Retinal pigment epithelial cell (primary cell): ENCODE results near the gene ASNSD1.
A peak's percentile ranks its signal among the peaks of the same experiment; 100 is the strongest.

Experiments used
- DNase-seq: peaks from one replicate; pipeline ENCODE4 v3.0.0-alpha.2; 2010; ENCODE audit warnings: low read depth
- H3K4me3 ChIP-seq: 2 replicates; pipeline ENCODE4 v1.5.1; 2011; ENCODE audit warnings: mild to moderate bottlenecking, low read length, control low read depth, moderate library complexity
- CTCF ChIP-seq: conservative IDR thresholded peaks from 2 replicates; pipeline ENCODE4 v1.5.1; 2011; ENCODE audit warnings: low read depth, low read length, control low read depth, inconsistent platforms

Gene ASNSD1

DNA sequence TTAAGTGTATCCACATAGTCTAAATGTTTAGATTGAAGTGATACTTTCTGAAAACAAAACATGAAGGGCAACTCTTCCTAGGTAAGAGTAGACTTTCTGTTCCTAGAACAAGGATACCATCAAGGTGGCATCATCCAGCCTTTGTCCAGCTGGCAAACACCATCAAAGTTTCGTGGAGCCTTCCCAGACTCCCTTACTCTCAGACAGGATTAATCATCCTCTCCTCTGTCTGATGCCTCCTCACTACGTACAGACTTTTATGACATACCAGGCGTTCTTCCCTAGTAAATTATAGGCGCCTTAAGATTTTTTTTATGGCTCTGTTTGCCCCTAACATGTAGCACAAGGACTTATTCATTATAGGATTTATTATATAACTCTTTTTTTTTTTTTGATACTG is 29.4 kb upstream of the ASNSD1 start:
- H3K4me3 ChIP-seq: no peak overlapping the region
- no peak for TF ChIP-seq CTCF
- DNase-seq: no peak

- DNase-seq: no peak
- TF ChIP-seq CTCF: peak; percentile 45
- no peak overlapping the region for H3K4me3 ChIP-seq
Measured at GRCh38 chr2:189633392-189633811, 27.9 kb upstream of the ASNSD1 start.

DNA sequence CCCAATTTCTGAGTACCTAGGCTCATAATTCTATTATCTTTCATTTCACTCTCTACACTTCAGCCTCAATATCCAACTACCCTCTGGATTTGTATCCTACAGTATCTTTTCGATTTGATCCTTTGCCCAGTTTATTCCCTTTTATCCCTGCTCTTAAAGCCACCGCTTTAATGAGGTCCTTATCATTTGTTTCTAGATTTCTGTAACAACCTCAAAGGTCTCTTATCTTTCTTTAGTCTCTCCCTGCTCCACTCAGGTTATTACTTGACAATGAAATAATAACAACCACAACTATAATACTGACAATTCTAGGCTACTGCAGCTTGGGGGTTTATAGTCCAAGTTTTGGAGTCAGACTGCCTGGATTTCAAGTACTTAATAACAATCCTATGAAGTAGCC is 25.9 kb upstream of the ASNSD1 start:
- no peak overlapping the region for H3K4me3 ChIP-seq

GRCh38 chr2:189638301-189639006 is 22.8 kb upstream of the ASNSD1 start:
- DNase-seq: no peak
- TF ChIP-seq CTCF: no peak
- H3K4me3 ChIP-seq: no peak overlapping the region

More for the DNA sequence above, 25.9 kb upstream of the ASNSD1 start:
- TF ChIP-seq CTCF: no peak
- no peak for DNase-seq

- no peak for TF ChIP-seq CTCF
- H3K4me3 ChIP-seq: no peak overlapping the region
- DNase-seq: no peak
Measured at GRCh38 chr2:189639007-189639609, 22.2 kb upstream of the ASNSD1 start.

- H3K4me3 ChIP-seq: no peak overlapping the region
- no peak for TF ChIP-seq CTCF
- DNase-seq: no peak
Measured at GRCh38 chr2:189641002-189641401, 20.3 kb upstream of the ASNSD1 start.

GRCh38 chr2:189641590-189641989 is 19.7 kb upstream of the ASNSD1 start:
- no peak for DNase-seq

More at GRCh38 chr2:189641590-189641989, 19.7 kb upstream of the ASNSD1 start:
- H3K4me3 ChIP-seq: no peak overlapping the region
- TF ChIP-seq CTCF: no peak
